Mesothelial cell of epicardium (in vitro differentiated cells): Measurements from ENCODE around the gene PCBP1. TPM values are rescaled to one million over a fixed set of nuclear protein-coding genes. Genes with fewer than 3 reads are reported as not detected.

Source experiments
- DNase-seq, 2 experiments: peaks; one replicate each; pipeline ENCODE4 v3.0.0; 2021; ENCODE audit warnings: low spot score in 2 of 2; ENCODE audit not compliant: unreplicated experiment in 2 of 2
- H3K27ac Mint-ChIP-seq: 2 replicates; pipeline ENCODE4 v1.8.0; 2021; ENCODE audit warnings: mixed read lengths
- H3K27me3 Mint-ChIP-seq: 2 replicates; pipeline ENCODE4 v1.8.0; 2021; ENCODE audit warnings: low read depth, mixed read lengths
- H3K36me3 Mint-ChIP-seq: 2 replicates; pipeline ENCODE4 v1.8.0; 2021; ENCODE audit warnings: mixed read lengths
- H3K4me1 Mint-ChIP-seq: 2 replicates; pipeline ENCODE4 v1.8.0; 2021; ENCODE audit warnings: mixed read lengths
- H3K4me3 Mint-ChIP-seq: 2 replicates; pipeline ENCODE4 v1.8.0; 2021; ENCODE audit warnings: mild to moderate bottlenecking, moderate library complexity, mixed read lengths
- H3K9me3 Mint-ChIP-seq: 2 replicates; pipeline ENCODE4 v1.8.0; 2021; ENCODE audit warnings: mixed read lengths
- total RNA-seq: library from RNA; stranded (reverse); gene quantifications from 3 replicates; pipeline ENCODE4 v1.2.1, GENCODE V29; 2021
- TF ChIP-seq, protein P1 (sequence below): fragments of 200-600 bp; sonication (generic); IDR thresholded peaks from one replicate; pipeline ENCODE4 v1.5.0; 2021; ENCODE audit warnings: antibody characterized with exemption; ENCODE audit not compliant: unreplicated experiment

The PCBP1 gene
- total RNA-seq, 1 donor from 2014 or later, result 245 TPM

DNA sequence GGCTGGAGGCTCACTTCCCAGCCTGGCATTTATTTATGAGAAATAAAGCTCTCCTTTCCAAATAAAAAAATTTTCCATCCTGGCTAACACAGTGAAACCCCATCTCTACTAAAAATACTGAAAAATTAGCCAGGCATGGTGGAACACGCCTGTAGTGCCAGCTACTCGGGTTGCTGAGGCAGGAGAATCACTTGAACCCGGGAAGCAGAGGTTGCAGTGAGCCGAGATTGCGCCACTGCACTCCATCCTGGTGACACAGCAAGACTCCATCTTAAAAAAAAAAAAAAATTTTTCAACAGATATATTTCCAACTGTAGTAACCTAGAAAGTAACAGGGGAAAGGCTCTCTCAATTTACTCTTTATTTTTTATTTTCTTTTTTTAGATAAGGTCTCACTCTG, 6.1 kb upstream of the PCBP1 start:
- peaks cover 32% of the 10 kb centered on the region for H3K36me3 Mint-ChIP-seq
- H3K27me3 Mint-ChIP-seq, result no peaks in the 10 kb centered on the region
- no peak overlapping the region for H3K27ac Mint-ChIP-seq
- H3K4me3 Mint-ChIP-seq, result no peak overlapping the region
- no peaks in the 10 kb centered on the region for H3K9me3 Mint-ChIP-seq
- TF ChIP-seq, protein P1, sequence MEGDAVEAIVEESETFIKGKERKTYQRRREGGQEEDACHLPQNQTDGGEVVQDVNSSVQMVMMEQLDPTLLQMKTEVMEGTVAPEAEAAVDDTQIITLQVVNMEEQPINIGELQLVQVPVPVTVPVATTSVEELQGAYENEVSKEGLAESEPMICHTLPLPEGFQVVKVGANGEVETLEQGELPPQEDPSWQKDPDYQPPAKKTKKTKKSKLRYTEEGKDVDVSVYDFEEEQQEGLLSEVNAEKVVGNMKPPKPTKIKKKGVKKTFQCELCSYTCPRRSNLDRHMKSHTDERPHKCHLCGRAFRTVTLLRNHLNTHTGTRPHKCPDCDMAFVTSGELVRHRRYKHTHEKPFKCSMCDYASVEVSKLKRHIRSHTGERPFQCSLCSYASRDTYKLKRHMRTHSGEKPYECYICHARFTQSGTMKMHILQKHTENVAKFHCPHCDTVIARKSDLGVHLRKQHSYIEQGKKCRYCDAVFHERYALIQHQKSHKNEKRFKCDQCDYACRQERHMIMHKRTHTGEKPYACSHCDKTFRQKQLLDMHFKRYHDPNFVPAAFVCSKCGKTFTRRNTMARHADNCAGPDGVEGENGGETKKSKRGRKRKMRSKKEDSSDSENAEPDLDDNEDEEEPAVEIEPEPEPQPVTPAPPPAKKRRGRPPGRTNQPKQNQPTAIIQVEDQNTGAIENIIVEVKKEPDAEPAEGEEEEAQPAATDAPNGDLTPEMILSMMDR, result no peak
- peaks cover 34% of the 10 kb centered on the region for H3K4me1 Mint-ChIP-seq
- no peak for DNase-seq

DNA sequence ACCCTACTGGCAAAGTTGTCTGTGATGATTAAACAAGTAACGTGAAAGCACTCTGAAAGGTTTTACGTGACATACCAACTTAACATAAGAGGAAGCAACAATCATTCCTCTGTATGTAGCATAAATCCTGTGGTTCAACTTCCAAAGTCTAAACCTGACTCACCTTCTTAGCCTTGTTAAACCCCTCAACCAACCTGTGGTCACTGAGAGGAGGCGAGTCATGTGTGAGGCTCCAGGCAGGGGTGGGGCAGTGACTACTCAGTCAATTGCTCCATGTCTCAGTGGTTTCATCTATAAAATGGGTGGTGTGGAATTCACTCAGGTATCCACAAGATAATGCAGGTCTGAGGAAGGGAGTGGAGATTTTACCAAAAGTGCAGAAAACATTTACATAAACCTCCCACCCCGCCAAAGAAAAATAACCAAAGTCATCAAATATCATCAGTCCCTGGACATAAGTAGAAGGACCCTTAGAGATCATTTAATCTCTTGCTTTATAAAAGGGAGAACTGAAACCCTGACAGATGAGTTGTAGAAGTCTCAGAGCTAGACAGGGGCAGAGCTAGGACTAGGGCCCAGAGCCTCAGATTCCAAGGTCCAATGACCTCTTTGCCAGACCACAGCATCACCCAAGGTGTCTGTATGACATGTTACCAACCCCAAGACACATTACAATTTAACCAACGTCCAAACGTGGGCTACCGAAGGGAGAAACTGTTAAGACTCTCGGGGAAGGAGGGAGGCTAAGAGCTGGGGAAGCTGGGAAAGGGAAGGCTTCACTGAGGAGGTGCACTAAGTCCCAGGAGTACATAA, 3.7 kb upstream of the PCBP1 start:
- Mint-ChIP-seq H3K36me3 (peaks cover 27% of the 10 kb centered on the region), H3K27me3 (no peaks in the 10 kb centered on the region), H3K4me1 (peaks cover 35% of the 10 kb centered on the region), H3K4me3 (peak overlapping the region; percentile 9), H3K27ac (peak overlapping the region; percentile 73), H3K9me3 (no peaks in the 10 kb centered on the region)
- TF ChIP-seq, protein P1, result no peak
- DNase-seq, result no peak

DNA sequence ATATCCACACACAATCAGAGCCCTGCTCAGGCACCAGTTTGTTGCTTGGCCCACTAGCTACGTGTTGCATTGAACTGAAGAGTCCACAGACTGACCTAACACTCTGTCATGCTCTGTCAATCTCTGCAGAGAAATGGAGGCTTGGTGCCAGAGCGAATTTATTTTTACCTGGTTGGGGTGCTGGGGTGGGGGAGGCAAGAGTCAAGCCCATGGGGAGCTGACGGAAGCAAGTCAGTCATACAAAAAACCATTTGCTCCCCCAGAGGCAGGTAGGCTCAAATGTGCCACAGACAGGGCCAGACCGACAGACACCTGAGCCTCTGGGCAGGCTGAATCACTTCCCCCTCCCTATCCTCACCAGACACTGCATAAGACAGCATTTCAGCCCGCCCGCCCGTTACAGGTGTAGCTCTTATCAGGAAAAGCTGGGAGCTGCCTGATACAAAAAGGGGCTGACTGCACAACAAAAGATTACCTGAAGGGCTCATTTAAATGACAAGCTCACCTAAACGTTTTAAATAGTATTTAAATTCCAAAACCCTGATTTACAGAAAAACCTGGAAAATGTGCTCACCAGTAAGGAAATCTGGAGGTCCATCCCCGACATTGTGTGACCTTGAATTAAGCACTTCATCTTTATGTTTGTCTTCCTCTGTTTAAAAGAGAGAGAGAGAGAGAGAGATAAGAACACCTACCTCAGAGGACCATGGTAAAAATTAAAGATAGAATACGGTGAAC, 2.1 kb upstream of the PCBP1 start:
- Mint-ChIP-seq H3K4me1 (peaks cover 41% of the 10 kb centered on the region), H3K4me3 (peak overlapping the region; percentile 92), H3K27me3 (no peaks in the 10 kb centered on the region), H3K9me3 (no peaks in the 10 kb centered on the region), H3K27ac (peak overlapping the region; percentile 100), H3K36me3 (peaks cover 19% of the 10 kb centered on the region)
- DNase-seq, result peak in 1 of 2 experiments; percentile 46
- TF ChIP-seq, protein P1, result no peak

DNA sequence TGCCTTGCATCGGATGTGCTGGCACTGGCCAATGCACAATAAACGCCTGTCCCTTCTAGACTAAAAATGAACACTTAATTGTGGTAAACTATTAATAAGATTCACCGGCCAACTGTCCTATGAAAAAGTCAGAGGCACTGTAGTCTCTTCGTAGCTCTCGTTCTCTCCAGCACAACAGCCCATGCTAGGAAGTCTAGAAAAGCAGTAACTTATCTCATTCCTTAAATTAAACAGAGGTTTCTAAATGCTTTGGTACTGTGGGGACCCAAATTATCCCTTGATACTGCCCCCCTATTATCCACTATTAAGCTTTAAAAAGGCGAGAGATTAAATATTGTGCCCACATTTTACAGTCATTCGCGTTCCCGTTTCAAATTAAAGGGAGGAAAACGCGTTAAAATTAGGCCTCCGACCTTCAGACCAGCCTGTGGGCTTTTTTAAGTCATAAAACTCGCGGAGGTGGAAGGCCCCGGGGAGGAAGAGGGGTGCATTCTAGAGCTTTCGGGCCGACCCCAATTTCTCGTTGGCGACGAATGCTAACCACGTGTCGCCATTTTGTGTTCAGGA, 1.5 kb upstream of the PCBP1 start:
- TF ChIP-seq, protein P1, result no peak
- H3K4me3 Mint-ChIP-seq, result peak overlapping the region; percentile 92

DNA sequence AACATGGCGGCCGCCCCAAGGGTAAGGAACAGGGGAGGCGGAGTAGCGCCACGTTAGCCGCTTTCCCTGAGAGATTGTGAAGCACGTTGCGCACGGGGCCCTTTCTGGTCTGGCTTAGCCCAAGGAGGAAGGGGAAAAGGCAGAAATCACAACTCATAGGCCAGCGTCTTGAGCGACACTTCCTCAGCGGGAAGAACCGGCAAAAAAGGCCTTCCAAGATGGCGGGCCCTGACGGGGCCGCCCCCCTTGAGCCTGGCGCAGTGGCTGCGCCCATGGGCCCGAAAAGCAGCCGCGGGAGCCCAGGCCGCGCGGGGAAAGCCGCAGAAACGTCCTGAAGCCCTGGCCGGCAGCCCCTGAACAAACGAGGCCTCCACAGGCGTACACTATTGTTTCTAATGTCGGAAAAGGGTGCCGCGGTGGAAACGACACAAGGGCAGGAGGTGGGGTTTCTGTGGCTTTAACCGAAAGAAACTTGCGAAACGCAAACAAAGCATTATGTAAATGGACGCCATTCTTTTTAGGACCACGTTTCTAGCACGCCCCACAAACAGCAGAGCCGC, 919 bp upstream of the PCBP1 start:
- Mint-ChIP-seq H3K27me3 (no peaks in the 10 kb centered on the region), H3K36me3 (peaks cover 15% of the 10 kb centered on the region), H3K27ac (peak overlapping the region; percentile 100), H3K4me3 (peak overlapping the region; percentile 92), H3K9me3 (no peaks in the 10 kb centered on the region), H3K4me1 (peaks cover 46% of the 10 kb centered on the region)
- DNase-seq, result peak; percentile 39 to 74
- TF ChIP-seq, protein P1, result no peak

More for the DNA sequence above, 1.5 kb upstream of the PCBP1 start:
- H3K27ac Mint-ChIP-seq, result peak overlapping the region; percentile 100
- no peaks in the 10 kb centered on the region for H3K27me3 Mint-ChIP-seq
- H3K36me3 Mint-ChIP-seq, result peaks cover 17% of the 10 kb centered on the region
- H3K9me3 Mint-ChIP-seq, result no peaks in the 10 kb centered on the region
- no peak for DNase-seq
- H3K4me1 Mint-ChIP-seq, result peaks cover 46% of the 10 kb centered on the region
